Hypothalamus (tissue), 51 donors: ENCODE data around the gene BLVRA.

Experiments
- DNase-seq, 51 donors: peaks; one replicate each; lab custom pipeline; 2025; lab: John Stamatoyannopoulos, UW

BLVRA gene

GRCh38 chr7:43850348-43851116 lies 92.1 kb downstream of the BLVRA start:
- DNase-seq = no peak

GRCh38 chr7:43851805-43852204 lies 93.3 kb downstream of the BLVRA start:
- DNase-seq = no peak

- no peak for DNase-seq
Measured at GRCh38 chr7:43855176-43855575, 96.7 kb downstream of the BLVRA start.

- DNase-seq = no peak
Measured at GRCh38 chr7:43856316-43856715, 97.8 kb downstream of the BLVRA start.
